GM21381 (cell line): Measurements from ENCODE around the gene GSTA3.
"Not testable (repeated sequence)": the region's sequence is repeated elsewhere in the genome, so short reads cannot be mapped to it uniquely, and the experiment has no call there.

ENCODE experiments used
- ATAC-seq: cut with Tn5 transposase; IDR thresholded peaks from one replicate; pipeline ENCODE4 v1.9.1; 2021; ENCODE audit warnings: mild to moderate bottlenecking, moderate library complexity; ENCODE audit not compliant: unreplicated experiment

Gene GSTA3

GRCh38 chr6:52870335-52871091, 39.0 kb downstream of the GSTA3 start:
- ATAC-seq, result not testable (repeated sequence)

DNA sequence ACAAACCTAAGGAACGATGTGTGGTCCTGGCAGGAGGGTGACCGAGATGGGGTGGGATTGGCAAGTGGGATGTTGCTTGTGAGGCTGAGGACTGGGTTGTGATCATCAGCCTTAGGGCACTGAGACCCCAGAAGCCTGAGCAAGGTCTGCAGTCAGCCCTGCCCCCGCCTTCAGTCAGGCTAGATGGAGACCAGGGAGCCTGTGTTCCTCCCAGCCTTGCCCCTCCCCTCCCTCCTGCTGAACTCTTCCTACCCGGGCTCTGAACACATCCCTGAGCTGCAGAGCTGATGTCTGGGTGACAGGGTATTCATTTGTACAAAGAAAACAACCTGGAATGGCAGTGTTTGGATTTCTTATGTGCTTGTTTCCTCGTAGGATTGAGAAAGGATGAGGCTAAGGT, 40.6 kb downstream of the GSTA3 start:
- ATAC-seq, result not testable (repeated sequence)

DNA sequence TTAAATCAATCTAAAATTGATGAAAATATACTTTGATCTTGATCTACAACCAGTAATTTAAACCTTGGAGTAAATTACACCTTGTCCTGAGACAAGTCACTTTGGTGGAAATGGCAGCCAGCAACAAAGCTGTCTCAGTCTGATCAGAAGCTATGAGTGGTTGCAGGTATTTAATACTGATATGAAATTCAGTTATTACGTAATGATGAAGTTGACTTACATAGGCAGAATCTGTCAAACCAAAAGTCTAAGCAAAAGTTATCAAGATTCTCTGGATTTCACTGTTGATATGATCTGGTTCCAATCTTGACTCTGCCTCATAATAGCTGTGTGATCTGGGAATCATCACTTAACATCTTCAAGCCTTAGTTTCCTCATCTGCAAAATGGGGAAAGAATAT, 41.3 kb downstream of the GSTA3 start:
- ATAC-seq, result no peak

DNA sequence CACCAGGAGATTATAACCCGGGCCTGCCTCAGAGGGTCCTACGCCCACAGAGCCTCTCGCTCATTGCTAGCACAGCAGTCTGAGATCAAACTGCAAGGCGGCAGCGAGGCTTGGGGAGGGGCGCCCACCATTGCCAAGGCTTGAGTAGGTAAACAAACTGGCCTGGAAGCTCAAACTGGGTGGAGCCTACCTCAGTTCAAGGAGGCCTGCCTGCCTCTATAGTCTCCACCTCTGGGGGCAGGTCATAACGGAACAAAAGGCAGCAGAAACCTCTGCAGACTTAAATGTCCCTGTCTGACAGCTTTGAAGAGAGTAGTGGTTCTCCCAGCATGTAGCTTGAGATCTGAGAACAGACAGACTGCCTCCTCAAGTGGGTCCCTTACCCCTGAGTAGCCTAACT, 48.3 kb downstream of the GSTA3 start:
- ATAC-seq, result not testable (repeated sequence)

- no peak for ATAC-seq
Measured at GRCh38 chr6:52858416-52858815, 51.1 kb downstream of the GSTA3 start.

DNA sequence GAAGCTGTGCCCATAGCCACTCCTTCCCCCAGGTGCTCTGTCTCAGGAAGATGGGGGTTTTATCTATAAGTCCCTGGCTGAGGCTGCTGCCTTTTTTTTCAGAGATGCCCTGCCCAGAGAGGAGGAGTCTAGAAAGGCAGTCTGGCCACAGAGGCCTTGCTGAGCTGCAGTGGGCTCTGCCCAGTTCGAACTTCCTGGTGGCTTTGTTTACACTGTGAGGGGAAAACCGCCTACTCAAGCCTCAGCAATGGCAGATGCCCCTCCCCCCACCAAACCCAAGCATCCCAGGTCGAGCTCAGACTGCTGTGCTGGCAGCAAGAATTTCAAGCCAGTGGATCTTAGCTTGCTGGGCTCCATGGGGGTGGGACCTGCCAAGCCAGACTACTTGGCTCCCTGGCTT, 53.4 kb downstream of the GSTA3 start:
- not testable (repeated sequence) for ATAC-seq

DNA sequence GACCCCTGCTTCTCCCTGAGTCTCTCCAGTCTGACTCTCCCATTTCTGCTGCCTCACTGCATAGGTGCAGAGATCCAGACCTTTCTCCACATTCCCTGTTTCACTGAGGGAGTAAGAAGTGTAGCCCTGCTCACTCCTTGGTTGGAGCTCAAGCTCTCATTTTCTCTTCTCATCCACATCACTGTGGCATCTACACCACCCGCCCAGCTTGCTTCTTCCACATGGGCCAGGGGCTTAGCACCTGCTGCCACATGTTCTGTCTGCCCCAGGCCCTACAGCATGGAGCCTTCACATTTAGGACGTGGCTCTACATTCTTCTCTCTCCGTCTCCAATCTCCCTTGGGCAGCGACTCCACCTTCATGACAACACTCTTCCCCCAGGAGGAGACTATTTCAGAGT, 60.4 kb downstream of the GSTA3 start:
- no peak for ATAC-seq
